ENCODE results near the gene MAD2L1.
"Not testable (repeated sequence)": the region's sequence is repeated elsewhere in the genome, so short reads cannot be mapped to it uniquely, and the experiment has no call there.

DNA sequence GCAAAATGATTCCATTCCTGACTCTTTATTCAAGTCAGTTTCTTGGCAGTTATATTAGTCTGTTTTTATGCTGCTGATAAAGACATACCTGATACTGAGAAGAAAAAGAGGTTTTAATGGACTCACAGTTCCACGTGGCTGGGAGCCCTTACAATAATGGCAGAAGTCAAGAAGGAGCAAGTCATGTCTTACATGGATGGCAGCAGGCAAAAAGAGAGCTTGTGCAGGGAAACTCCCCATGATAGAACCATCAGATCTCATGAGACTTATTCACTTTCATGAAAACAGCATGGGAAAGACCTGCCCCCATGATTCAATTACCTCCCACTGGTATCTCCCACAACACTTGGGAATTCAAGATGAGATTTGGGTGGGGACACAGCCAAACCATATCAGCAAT lies 21.4 kb upstream of the MAD2L1 start:
- not testable (repeated sequence) for TF ChIP-seq SIN3A (IDR thresholded peaks at IDR 0.05; ENCODE audit: borderline replicate concordance, insufficient read depth, low read depth, low read length); POLR2AphosphoS5 (IDR thresholded peaks at IDR 0.05; ENCODE audit: low read depth, low read length); TCF7L2 (IDR thresholded peaks at IDR 0.05; ENCODE audit: low read depth, low read length)
- TF ChIP-seq, protein P1, sequence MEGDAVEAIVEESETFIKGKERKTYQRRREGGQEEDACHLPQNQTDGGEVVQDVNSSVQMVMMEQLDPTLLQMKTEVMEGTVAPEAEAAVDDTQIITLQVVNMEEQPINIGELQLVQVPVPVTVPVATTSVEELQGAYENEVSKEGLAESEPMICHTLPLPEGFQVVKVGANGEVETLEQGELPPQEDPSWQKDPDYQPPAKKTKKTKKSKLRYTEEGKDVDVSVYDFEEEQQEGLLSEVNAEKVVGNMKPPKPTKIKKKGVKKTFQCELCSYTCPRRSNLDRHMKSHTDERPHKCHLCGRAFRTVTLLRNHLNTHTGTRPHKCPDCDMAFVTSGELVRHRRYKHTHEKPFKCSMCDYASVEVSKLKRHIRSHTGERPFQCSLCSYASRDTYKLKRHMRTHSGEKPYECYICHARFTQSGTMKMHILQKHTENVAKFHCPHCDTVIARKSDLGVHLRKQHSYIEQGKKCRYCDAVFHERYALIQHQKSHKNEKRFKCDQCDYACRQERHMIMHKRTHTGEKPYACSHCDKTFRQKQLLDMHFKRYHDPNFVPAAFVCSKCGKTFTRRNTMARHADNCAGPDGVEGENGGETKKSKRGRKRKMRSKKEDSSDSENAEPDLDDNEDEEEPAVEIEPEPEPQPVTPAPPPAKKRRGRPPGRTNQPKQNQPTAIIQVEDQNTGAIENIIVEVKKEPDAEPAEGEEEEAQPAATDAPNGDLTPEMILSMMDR (IDR thresholded peaks at IDR 0.05): not testable (repeated sequence)
- TF ChIP-seq, protein P2, sequence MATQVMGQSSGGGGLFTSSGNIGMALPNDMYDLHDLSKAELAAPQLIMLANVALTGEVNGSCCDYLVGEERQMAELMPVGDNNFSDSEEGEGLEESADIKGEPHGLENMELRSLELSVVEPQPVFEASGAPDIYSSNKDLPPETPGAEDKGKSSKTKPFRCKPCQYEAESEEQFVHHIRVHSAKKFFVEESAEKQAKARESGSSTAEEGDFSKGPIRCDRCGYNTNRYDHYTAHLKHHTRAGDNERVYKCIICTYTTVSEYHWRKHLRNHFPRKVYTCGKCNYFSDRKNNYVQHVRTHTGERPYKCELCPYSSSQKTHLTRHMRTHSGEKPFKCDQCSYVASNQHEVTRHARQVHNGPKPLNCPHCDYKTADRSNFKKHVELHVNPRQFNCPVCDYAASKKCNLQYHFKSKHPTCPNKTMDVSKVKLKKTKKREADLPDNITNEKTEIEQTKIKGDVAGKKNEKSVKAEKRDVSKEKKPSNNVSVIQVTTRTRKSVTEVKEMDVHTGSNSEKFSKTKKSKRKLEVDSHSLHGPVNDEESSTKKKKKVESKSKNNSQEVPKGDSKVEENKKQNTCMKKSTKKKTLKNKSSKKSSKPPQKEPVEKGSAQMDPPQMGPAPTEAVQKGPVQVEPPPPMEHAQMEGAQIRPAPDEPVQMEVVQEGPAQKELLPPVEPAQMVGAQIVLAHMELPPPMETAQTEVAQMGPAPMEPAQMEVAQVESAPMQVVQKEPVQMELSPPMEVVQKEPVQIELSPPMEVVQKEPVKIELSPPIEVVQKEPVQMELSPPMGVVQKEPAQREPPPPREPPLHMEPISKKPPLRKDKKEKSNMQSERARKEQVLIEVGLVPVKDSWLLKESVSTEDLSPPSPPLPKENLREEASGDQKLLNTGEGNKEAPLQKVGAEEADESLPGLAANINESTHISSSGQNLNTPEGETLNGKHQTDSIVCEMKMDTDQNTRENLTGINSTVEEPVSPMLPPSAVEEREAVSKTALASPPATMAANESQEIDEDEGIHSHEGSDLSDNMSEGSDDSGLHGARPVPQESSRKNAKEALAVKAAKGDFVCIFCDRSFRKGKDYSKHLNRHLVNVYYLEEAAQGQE (IDR thresholded peaks at IDR 0.05; ENCODE audit: insufficient read depth in 1 of 2, low read depth in 2 of 2, low read length in 1 of 2): not testable (repeated sequence)

All from Panc1 (cell line).